IMR-90 (cell line): Measurements from ENCODE around the gene NEURL1B. TPM values are rescaled to one million over a fixed set of nuclear protein-coding genes. Genes with fewer than 3 reads are reported as not detected.

Experiments
- ATAC-seq: fragments of 200-7000 bp; cut with Tn5 transposase; 2 replicates; pipeline ENCODE4 v1.9.1; 2020; ENCODE audit warnings: low read depth, mild to moderate bottlenecking, moderate library complexity
- BruUV-seq: library from RNA; stranded (reverse); fragments of 400-500 nt; replicated peaks from 2 replicates; lab custom pipeline; 2021; lab: Mats Ljungman, UMichigan
- CTCF ChIA-PET: fragments of 300-600 bp; formaldehyde crosslinking; extraction: SDS; loops from one replicate; lab custom pipeline; 2021; ENCODE audit warnings: antibody characterized with exemption; lab: Yijun Ruan, JAX
- POLR2A ChIA-PET: fragments of 300-600 bp; sonication (Branson Sonifier 250); formaldehyde crosslinking; loops from one replicate; lab custom pipeline; 2022; ENCODE audit warnings: antibody characterized with exemption; ENCODE audit not compliant: unreplicated experiment; lab: Charles Lee
- DNase-seq: peaks from one replicate; pipeline ENCODE4 v3.0.0; 2013
- H2AFZ ChIP-seq: replicated peaks from 2 replicates; pipeline ENCODE3; 2013; ENCODE audit warnings: low read length, mild to moderate bottlenecking; ENCODE audit not compliant: poor library complexity
- H2AK5ac ChIP-seq: 2 replicates; pipeline ENCODE4 v1.6.1; 2013; ENCODE audit warnings: low read depth, low read length, inconsistent platforms
- H2AK9ac ChIP-seq: replicated peaks from 2 replicates; pipeline ENCODE3; 2013; ENCODE audit warnings: mild to moderate bottlenecking, low read depth, low read length, moderate library complexity; ENCODE audit not compliant: poor library complexity
- H2BK120ac ChIP-seq: 2 replicates; pipeline ENCODE4 v1.6.1; 2013; ENCODE audit warnings: low read depth, low read length, inconsistent platforms
- H2BK15ac ChIP-seq: 3 replicates; pipeline ENCODE4 v1.6.1; 2013; ENCODE audit warnings: low read depth, low read length, inconsistent platforms
- H2BK20ac ChIP-seq: 2 replicates; pipeline ENCODE4 v1.6.1; 2013; ENCODE audit warnings: low read depth, mild to moderate bottlenecking, inconsistent platforms, low read length, moderate library complexity
- H2BK5ac ChIP-seq: 2 replicates; pipeline ENCODE4 v1.6.1; 2013; ENCODE audit warnings: mild to moderate bottlenecking, low read depth, low read length, inconsistent platforms; ENCODE audit not compliant: poor library complexity, severe bottlenecking
- H3K14ac ChIP-seq: replicated peaks from 2 replicates; pipeline ENCODE4 v1.6.1; 2013; ENCODE audit warnings: low read depth, low read length, inconsistent platforms
- H3K18ac ChIP-seq: 2 replicates; pipeline ENCODE4 v1.6.1; 2013; ENCODE audit warnings: low read depth, low read length, control low read depth
- H3K23ac ChIP-seq: 2 replicates; pipeline ENCODE4 v1.6.1; 2013; ENCODE audit warnings: low read depth, low read length, inconsistent platforms
- H3K27ac ChIP-seq: 2 replicates; pipeline ENCODE4 v1.5.1; 2013; ENCODE audit warnings: mild to moderate bottlenecking, control low read depth, low read length; ENCODE audit not compliant: insufficient read depth
- H3K27me3 ChIP-seq: 2 replicates; pipeline ENCODE4 v1.6.1; 2013; ENCODE audit warnings: low read length; ENCODE audit not compliant: control insufficient read depth, insufficient read depth
- H3K36me3 ChIP-seq: 2 replicates; pipeline ENCODE4 v1.6.1; 2013; ENCODE audit warnings: low read length, mixed read lengths; ENCODE audit not compliant: control insufficient read depth, insufficient read depth
- H3K4ac ChIP-seq: 2 replicates; pipeline ENCODE4 v1.6.1; 2013; ENCODE audit warnings: low read depth, low read length, inconsistent platforms
- H3K4me1 ChIP-seq: 2 replicates; pipeline ENCODE4 v1.6.1; 2013; ENCODE audit warnings: low read length, mixed read lengths; ENCODE audit not compliant: control insufficient read depth, insufficient read depth
- H3K4me2 ChIP-seq: 2 replicates; pipeline ENCODE4 v1.6.1; 2013; ENCODE audit warnings: low read depth, mild to moderate bottlenecking, control low read depth, low read length, moderate library complexity
- H3K4me3 ChIP-seq: 2 replicates; pipeline ENCODE4 v1.5.1; 2013; ENCODE audit warnings: low read depth, mild to moderate bottlenecking, control low read depth, low read length, moderate library complexity; ENCODE audit not compliant: insufficient read depth
- H3K56ac ChIP-seq: 2 replicates; pipeline ENCODE4 v1.6.1; 2013; ENCODE audit warnings: low read length, inconsistent platforms; ENCODE audit not compliant: insufficient read depth; ENCODE audit errors: extremely low read depth
- H3K79me1 ChIP-seq, 2 experiments: 2 replicates each; pipeline ENCODE4 v1.6.1; 2013; ENCODE audit warnings: low read length in 2 of 2, inconsistent platforms in 1 of 2, low read depth in 1 of 2
- H3K9ac ChIP-seq: 2 replicates; pipeline ENCODE4 v1.6.1; 2013; ENCODE audit warnings: low read depth, low read length, control low read depth
- H3K9me1 ChIP-seq: 2 replicates; pipeline ENCODE4 v1.6.1; 2013; ENCODE audit warnings: low read length, inconsistent platforms; ENCODE audit not compliant: insufficient read depth
- H3K9me3 ChIP-seq: 2 replicates; pipeline ENCODE4 v1.6.1; 2013; ENCODE audit warnings: low read length; ENCODE audit not compliant: control insufficient read depth, insufficient read depth
- H4K20me1 ChIP-seq: 2 replicates; pipeline ENCODE4 v1.6.1; 2013; ENCODE audit warnings: low read length, inconsistent platforms; ENCODE audit not compliant: insufficient read depth
- H4K5ac ChIP-seq: 2 replicates; pipeline ENCODE4 v1.6.1; 2013; ENCODE audit warnings: mild to moderate bottlenecking, low read depth, low read length, control low read depth
- H4K8ac ChIP-seq, 2 experiments: 2 replicates each; pipeline ENCODE4 v1.6.1; 2013; ENCODE audit warnings: low read depth in 2 of 2, low read length in 2 of 2, control low read depth in 1 of 2, inconsistent platforms in 1 of 2
- H4K91ac ChIP-seq: 2 replicates; pipeline ENCODE4 v1.6.1; 2013; ENCODE audit warnings: low read depth, low read length, inconsistent platforms; ENCODE audit not compliant: insufficient read depth
- MXI1 ChIP-seq: IDR thresholded peaks from 2 replicates; pipeline ENCODE4 v1.6.1; 2012; ENCODE audit warnings: low read depth, mild to moderate bottlenecking, low read length, moderate library complexity, borderline replicate concordance
- NFE2L2 ChIP-seq: fragments of 150-350 bp; IDR thresholded peaks from 2 replicates; pipeline ENCODE4 v1.6.1; 2016; ENCODE audit warnings: low read depth, mild to moderate bottlenecking, low read length
- POLR2A ChIP-seq: IDR thresholded peaks from 2 replicates; pipeline ENCODE4 v1.6.1; 2012; ENCODE audit warnings: mild to moderate bottlenecking, low read depth, low read length
- SMC3 ChIP-seq: fragments of 150-350 bp; IDR thresholded peaks from 2 replicates; pipeline ENCODE4 v1.6.1; 2016; ENCODE audit warnings: low read depth, mild to moderate bottlenecking, antibody characterized with exemption, low read length, moderate library complexity
- WGBS, 2 experiments: methylation state at CpG; one replicate each; pipeline versions ENCODE4 v1.1.5 to v1.1.7; 2013; ENCODE audit warnings: missing lambda C conversion rate in 2 of 2; ENCODE audit not compliant: insufficient read length in 1 of 2; ENCODE audit errors: extremely low coverage in 2 of 2; 5-methylcytosine and 5-hydroxymethylcytosine counted together
- dilution Hi-C: fragments of 300-500 bp; cut with HindIII; formaldehyde crosslinking; loops from one replicate; pipeline ENCODE4 v1.14.3; 2018; ENCODE audit warnings: low sequenced_read_pairs; ENCODE audit not compliant: unreplicated experiment
- in situ Hi-C: fragments of 300-500 bp; cut with MboI; formaldehyde crosslinking; loops from 3 replicates; pipeline ENCODE4 v1.14.3; 2019; ENCODE audit warnings: low sequenced_read_pairs, inconsistent platforms, mixed read lengths
- intact Hi-C: fragments of 100-400 bp; cut with micrococcal nuclease; formaldehyde crosslinking; loops from 2 replicates; pipeline ENCODE4 v1.10.0; 2022
- polyA plus RNA-seq, 3 experiments: library from polyadenylated mRNA; depleted of rRNA; stranded (reverse); fragments of >200 nt; gene quantifications; 2 replicates each; pipeline ENCODE4 v1.2.3, GENCODE V29; 2012; ENCODE audit warnings: low replicate concordance in 1 of 3
- total RNA-seq: library from RNA; depleted of rRNA; stranded (reverse); fragments of >200 nt; gene quantifications from 2 replicates; pipeline ENCODE4 v1.2.3, GENCODE V29; 2012
- TF ChIP-seq, protein P1 (sequence below): fragments of 150-350 bp; IDR thresholded peaks from 2 replicates; pipeline ENCODE4 v1.6.1; 2017; ENCODE audit warnings: mild to moderate bottlenecking, antibody characterized with exemption, low read length, low read depth
- TF ChIP-seq, protein P2 (sequence below): conservative IDR thresholded peaks from 2 replicates; pipeline ENCODE4 v1.5.1; 2012; ENCODE audit warnings: mild to moderate bottlenecking, low read depth, low read length, improper control_type of control experiment

Gene NEURL1B
- total and polyA plus RNA-seq, 2 of the 4 experiments (the other 2 are of a cell fraction) = 1.8 to 2.8 TPM

- no peak for TF ChIP-seq SMC3
Observed at GRCh38 chr5:172683645-172684471, 42.8 kb downstream of the NEURL1B start (continued).

- intact Hi-C loops = no loop called here
- DNase-seq (no peak), ATAC-seq (no peak)
- no peak overlapping the region for H3K4me3 ChIP-seq
- no peak overlapping the region for H2BK120ac ChIP-seq
- H3K27me3 ChIP-seq = no peaks in the 10 kb centered on the region
- no peak overlapping the region for H3K56ac ChIP-seq
- H2BK20ac ChIP-seq = no peak overlapping the region
- no peak overlapping the region for H4K8ac ChIP-seq
- no peak overlapping the region for H2BK5ac ChIP-seq
- H3K4me1 ChIP-seq = peaks cover 2% of the 10 kb centered on the region; the same call in 1 of the 2 replicates
- H3K9ac ChIP-seq = no peak overlapping the region
- H2AK9ac ChIP-seq = no peak overlapping the region
- ChIA-PET CTCF (no interaction called here), POLR2A (no interaction called here)
- no peak overlapping the region for H2AK5ac ChIP-seq
- TF ChIP-seq POLR2A (no peak), SMC3 (no peak), MXI1 (no peak), NFE2L2 (no peak)
- TF ChIP-seq, protein P1, sequence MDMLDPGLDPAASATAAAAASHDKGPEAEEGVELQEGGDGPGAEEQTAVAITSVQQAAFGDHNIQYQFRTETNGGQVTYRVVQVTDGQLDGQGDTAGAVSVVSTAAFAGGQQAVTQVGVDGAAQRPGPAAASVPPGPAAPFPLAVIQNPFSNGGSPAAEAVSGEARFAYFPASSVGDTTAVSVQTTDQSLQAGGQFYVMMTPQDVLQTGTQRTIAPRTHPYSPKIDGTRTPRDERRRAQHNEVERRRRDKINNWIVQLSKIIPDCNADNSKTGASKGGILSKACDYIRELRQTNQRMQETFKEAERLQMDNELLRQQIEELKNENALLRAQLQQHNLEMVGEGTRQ = no peak
- TF ChIP-seq, protein P2, sequence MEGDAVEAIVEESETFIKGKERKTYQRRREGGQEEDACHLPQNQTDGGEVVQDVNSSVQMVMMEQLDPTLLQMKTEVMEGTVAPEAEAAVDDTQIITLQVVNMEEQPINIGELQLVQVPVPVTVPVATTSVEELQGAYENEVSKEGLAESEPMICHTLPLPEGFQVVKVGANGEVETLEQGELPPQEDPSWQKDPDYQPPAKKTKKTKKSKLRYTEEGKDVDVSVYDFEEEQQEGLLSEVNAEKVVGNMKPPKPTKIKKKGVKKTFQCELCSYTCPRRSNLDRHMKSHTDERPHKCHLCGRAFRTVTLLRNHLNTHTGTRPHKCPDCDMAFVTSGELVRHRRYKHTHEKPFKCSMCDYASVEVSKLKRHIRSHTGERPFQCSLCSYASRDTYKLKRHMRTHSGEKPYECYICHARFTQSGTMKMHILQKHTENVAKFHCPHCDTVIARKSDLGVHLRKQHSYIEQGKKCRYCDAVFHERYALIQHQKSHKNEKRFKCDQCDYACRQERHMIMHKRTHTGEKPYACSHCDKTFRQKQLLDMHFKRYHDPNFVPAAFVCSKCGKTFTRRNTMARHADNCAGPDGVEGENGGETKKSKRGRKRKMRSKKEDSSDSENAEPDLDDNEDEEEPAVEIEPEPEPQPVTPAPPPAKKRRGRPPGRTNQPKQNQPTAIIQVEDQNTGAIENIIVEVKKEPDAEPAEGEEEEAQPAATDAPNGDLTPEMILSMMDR = no peak
- no peaks in the 10 kb centered on the region; the same call in 1 of the 2 replicates for H3K36me3 ChIP-seq
- WGBS, 2 experiments = no CpG with 5 or more reads among the region's 4 CpGs
- H3K9me1 ChIP-seq = no peaks in the 10 kb centered on the region
- no peak overlapping the region for H3K18ac ChIP-seq
- no peak overlapping the region for H3K27ac ChIP-seq
- BruUV-seq = no TSS peak
- in situ Hi-C loops = no loop called here
- H2AFZ ChIP-seq = no peak overlapping the region
- H4K5ac ChIP-seq = no peak overlapping the region
- H2BK15ac ChIP-seq = no peak overlapping the region
- no peak overlapping the region for H3K23ac ChIP-seq
- 0 out of 4 replicates have a peak, but pooled peaks cover 0 to 7% of the 10 kb centered on the region in 2 experiments for H3K79me1 ChIP-seq
- no peaks in the 10 kb centered on the region for H3K9me3 ChIP-seq
- H3K4me2 ChIP-seq = no peak overlapping the region
- dilution Hi-C loops = no loop called here
- H3K14ac ChIP-seq = no peak overlapping the region
- H4K20me1 ChIP-seq = no peaks in the 10 kb centered on the region
- no peak overlapping the region for H3K4ac ChIP-seq
- no peak overlapping the region for H4K91ac ChIP-seq
Observed at GRCh38 chr5:172685091-172685490, 44.0 kb downstream of the NEURL1B start.
